Vagina (tissue), 2 donors: Measurements from ENCODE around the gene RNASE3. TPM values are rescaled to one million over a fixed set of nuclear protein-coding genes. Genes with fewer than 3 reads are reported as not detected.
"Not testable (repeated sequence)": the region's sequence is repeated elsewhere in the genome, so short reads cannot be mapped to it uniquely, and the experiment has no call there.

ENCODE experiments used
- DNase-seq, 2 donors: peaks; one replicate each; pipeline ENCODE4 v3.0.0-alpha.2; 2017; ENCODE audit errors: extremely low spot score in 2 of 2
- H3K27ac ChIP-seq: fragments of 200-600 bp; sonication (generic); one replicate; pipeline ENCODE4 v1.5.1; 2019
- H3K27me3 ChIP-seq: fragments of 200-600 bp; sonication (generic); one replicate; pipeline ENCODE4 v1.5.1; 2019
- H3K36me3 ChIP-seq, 2 donors: fragments of 200-600 bp; sonication (generic); one replicate each; pipeline ENCODE4 v1.5.1; 2017 to 2019
- H3K4me1 ChIP-seq: fragments of 200-600 bp; sonication (generic); one replicate; pipeline ENCODE4 v1.5.1; 2019
- H3K4me3 ChIP-seq, 2 donors: fragments of 200-600 bp; sonication (generic); 1 replicate in 1 of 2; 2 replicates in 1 of 2; pipeline ENCODE4 v1.5.1; 2016 to 2019
- H3K9me3 ChIP-seq: fragments of 200-600 bp; sonication (generic); one replicate; pipeline ENCODE4 v1.5.1; 2019
- POLR2A ChIP-seq, 2 donors: fragments of 450-650 bp; IDR thresholded peaks; one replicate each; pipeline ENCODE4 v1.6.1; 2017; ENCODE audit warnings: antibody characterized with exemption in 2 of 2, mild to moderate bottlenecking in 2 of 2, moderate library complexity in 2 of 2
- POLR2AphosphoS5 ChIP-seq, 2 donors: sonication (generic); formaldehyde crosslinking; IDR thresholded peaks; one replicate each; pipeline ENCODE4 v1.9.0; 2017; ENCODE audit warnings: antibody characterized with exemption in 2 of 2, mild to moderate bottlenecking in 2 of 2, low read depth in 1 of 2; ENCODE audit not compliant: insufficient read depth in 1 of 2
- intact Hi-C: fragments of 100-400 bp; cut with DNase I; formaldehyde crosslinking; loops from one replicate; pipeline ENCODE4 v1.15.1; 2023
- total RNA-seq: library from RNA; depleted of rRNA; stranded (reverse); fragments of >200 nt; gene quantifications from one replicate; pipeline ENCODE4 v1.2.3, GENCODE V29; 2016
- TF ChIP-seq, protein P1 (sequence below), 3 experiments: fragments of 450-650 bp in 2 of 3; fragments of 200-600 bp in 1 of 3; sonication (generic) in 1 of 3; IDR thresholded peaks; one replicate each; pipeline ENCODE4 v1.5.1; 2017 to 2019; ENCODE audit warnings: antibody characterized with exemption in 3 of 3, mild to moderate bottlenecking in 2 of 3, moderate library complexity in 2 of 3

The RNASE3 gene
- total RNA-seq, 1 donor from 2014 or later = not detected

GRCh38 chr14:20904393-20905029 is 13.3 kb downstream of the RNASE3 start:
- Histone ChIP-seq H3K36me3 (no peaks in the 10 kb centered on the region), H3K27ac (no peak overlapping the region), H3K27me3 (no peaks in the 10 kb centered on the region), H3K4me3 (no peak overlapping the region), H3K9me3 (no peaks in the 10 kb centered on the region), H3K4me1 (no peaks in the 10 kb centered on the region)
- TF ChIP-seq POLR2A (IDR thresholded peaks at IDR 0.05) = no peak
- no peak for TF ChIP-seq POLR2AphosphoS5 (IDR thresholded peaks at IDR 0.05; ENCODE audit: insufficient read depth in 1 of 2, low read depth in 1 of 2)
- TF ChIP-seq, protein P1, sequence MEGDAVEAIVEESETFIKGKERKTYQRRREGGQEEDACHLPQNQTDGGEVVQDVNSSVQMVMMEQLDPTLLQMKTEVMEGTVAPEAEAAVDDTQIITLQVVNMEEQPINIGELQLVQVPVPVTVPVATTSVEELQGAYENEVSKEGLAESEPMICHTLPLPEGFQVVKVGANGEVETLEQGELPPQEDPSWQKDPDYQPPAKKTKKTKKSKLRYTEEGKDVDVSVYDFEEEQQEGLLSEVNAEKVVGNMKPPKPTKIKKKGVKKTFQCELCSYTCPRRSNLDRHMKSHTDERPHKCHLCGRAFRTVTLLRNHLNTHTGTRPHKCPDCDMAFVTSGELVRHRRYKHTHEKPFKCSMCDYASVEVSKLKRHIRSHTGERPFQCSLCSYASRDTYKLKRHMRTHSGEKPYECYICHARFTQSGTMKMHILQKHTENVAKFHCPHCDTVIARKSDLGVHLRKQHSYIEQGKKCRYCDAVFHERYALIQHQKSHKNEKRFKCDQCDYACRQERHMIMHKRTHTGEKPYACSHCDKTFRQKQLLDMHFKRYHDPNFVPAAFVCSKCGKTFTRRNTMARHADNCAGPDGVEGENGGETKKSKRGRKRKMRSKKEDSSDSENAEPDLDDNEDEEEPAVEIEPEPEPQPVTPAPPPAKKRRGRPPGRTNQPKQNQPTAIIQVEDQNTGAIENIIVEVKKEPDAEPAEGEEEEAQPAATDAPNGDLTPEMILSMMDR (IDR thresholded peaks at IDR 0.05) = no peak
- intact Hi-C loops = no loop called here
- DNase-seq = no peak

- DNase-seq = no peak
- Histone ChIP-seq H3K4me1 (no peaks in the 10 kb centered on the region), H3K36me3 (no peaks in the 10 kb centered on the region), H3K4me3 (no peak overlapping the region), H3K27ac (no peak overlapping the region), H3K27me3 (no peaks in the 10 kb centered on the region), H3K9me3 (no peaks in the 10 kb centered on the region)
- intact Hi-C loops = no loop called here
- no peak for TF ChIP-seq POLR2AphosphoS5 (IDR thresholded peaks at IDR 0.05; ENCODE audit: insufficient read depth in 1 of 2, low read depth in 1 of 2)
- TF ChIP-seq, protein P1 (IDR thresholded peaks at IDR 0.05) = no peak
- TF ChIP-seq POLR2A (IDR thresholded peaks at IDR 0.05) = no peak
Measured at GRCh38 chr14:20905676-20906075, 14.5 kb downstream of the RNASE3 start.

DNA sequence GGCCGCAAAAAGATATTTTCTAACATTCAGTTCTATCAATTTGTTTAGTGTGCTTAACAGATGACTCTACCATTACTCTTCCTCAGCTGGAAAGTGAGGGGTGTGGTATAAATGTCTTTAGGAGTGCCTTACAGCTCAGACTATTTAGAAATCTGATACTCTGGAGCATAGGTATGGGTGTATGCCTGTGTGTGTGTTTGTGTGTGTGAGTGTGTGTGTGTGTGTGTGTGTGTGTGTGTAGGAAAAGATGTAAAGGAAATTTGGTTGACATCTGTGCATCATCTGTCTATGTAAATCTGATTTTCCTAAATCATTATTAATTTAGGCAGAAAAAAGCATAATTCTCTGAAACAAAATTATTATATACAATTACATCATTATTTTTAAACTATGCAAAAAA is 16.0 kb downstream of the RNASE3 start:
- TF ChIP-seq POLR2A (IDR thresholded peaks at IDR 0.05) = no peak
- TF ChIP-seq, protein P1 (IDR thresholded peaks at IDR 0.05) = no peak
- no peak for TF ChIP-seq POLR2AphosphoS5 (IDR thresholded peaks at IDR 0.05; ENCODE audit: insufficient read depth in 1 of 2, low read depth in 1 of 2)
- no peak overlapping the region for H3K27ac ChIP-seq
- intact Hi-C loops = no loop called here
- no peak overlapping the region for H3K4me3 ChIP-seq
- no peaks in the 10 kb centered on the region for H3K9me3 ChIP-seq
- H3K36me3 ChIP-seq = no peaks in the 10 kb centered on the region
- no peaks in the 10 kb centered on the region for H3K27me3 ChIP-seq
- no peaks in the 10 kb centered on the region for H3K4me1 ChIP-seq
- no peak for DNase-seq

GRCh38 chr14:20910822-20911221 is 19.6 kb downstream of the RNASE3 start:
- H3K9me3 ChIP-seq, H3K4me1 ChIP-seq, H3K27me3 ChIP-seq, H3K27ac ChIP-seq, H3K36me3 ChIP-seq, intact Hi-C loops, H3K4me3 ChIP-seq, DNase-seq: not testable (repeated sequence)

DNA sequence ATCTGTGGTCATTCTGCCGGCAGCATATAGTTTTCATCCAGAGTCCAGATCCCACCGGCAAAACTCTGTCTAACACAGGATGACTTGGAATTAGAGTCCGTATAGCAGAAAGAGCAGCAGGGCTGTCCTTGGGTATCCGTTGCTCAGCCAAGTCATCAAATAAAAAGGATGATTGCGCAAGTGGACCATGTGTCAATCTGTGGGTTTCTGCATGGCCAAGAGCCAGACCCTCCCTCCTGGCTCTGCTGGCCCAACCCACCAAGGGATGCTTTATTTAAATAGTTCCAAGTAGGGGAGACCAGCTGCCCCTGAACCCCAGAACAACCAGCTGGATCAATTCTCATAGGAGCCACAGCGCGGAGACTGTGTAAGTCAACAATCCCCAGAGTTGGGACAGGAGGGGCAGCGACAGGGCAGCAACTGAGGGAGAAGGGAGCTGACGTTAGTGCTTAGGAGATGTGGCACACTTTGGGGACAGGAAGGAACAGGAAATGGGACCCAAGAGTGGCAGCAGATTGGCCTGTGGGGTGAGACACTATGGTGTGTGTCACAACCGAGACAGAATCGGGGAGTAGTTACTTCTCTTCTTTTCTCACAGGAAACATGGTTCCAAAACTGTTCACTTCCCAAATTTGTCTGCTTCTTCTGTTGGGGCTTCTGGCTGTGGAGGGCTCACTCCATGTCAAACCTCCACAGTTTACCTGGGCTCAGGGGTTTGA is 28.0 kb downstream of the RNASE3 start:
- H3K9me3 ChIP-seq, H3K4me3 ChIP-seq, H3K36me3 ChIP-seq, H3K27me3 ChIP-seq, intact Hi-C loops, DNase-seq, H3K27ac ChIP-seq, H3K4me1 ChIP-seq: not testable (repeated sequence)

DNA sequence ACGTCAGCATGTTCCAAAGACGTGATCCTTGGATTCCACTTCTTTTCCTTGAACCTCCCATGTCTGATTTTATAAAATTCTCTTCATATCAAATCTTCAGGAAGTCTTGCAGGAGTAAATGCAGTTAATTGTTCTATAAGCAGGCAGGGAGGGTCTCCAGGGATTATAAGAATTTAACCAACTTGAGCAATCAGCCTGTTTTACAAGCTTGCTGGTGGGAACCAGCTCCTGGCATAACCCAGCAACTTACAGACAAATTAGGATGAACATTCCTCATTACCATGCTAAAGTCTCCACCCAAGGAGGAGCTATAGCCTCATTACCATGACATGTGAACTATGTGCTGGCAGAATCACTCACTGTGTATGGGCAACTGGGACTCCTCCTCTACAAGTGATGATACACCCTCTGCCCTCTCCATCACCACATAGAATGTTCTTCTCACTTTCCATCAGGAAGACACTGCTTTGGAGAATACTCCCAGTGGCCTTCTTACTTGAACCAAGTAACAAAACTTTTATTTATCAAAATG is 32.6 kb downstream of the RNASE3 start:
- intact Hi-C loops, DNase-seq, H3K36me3 ChIP-seq, H3K27me3 ChIP-seq, H3K4me3 ChIP-seq, H3K4me1 ChIP-seq, H3K9me3 ChIP-seq, H3K27ac ChIP-seq: not testable (repeated sequence)
